ENCODE data around the gene MYL5.
"Not testable (repeated sequence)": the region's sequence is repeated elsewhere in the genome, so short reads cannot be mapped to it uniquely, and the experiment has no call there.

Gene MYL5

GRCh38 chr4:718460-718859, 44.1 kb downstream of the MYL5 start:
- DNase-seq, result peak in 1 of 10 donors; percentile 33
- intact Hi-C loops (cut with DNase I), result no loop called here

GRCh38 chr4:720111-720860, 45.9 kb downstream of the MYL5 start:
- intact Hi-C loops (cut with DNase I), result no loop called here
- no peak for DNase-seq

GRCh38 chr4:721261-722168, 47.2 kb downstream of the MYL5 start:
- DNase-seq, result peak in 6 of 10 donors; percentile 45 to 92 (median 60)
- intact Hi-C loops (cut with DNase I), result no loop called here

GRCh38 chr4:722169-722725, 47.9 kb downstream of the MYL5 start:
- DNase-seq, result peak in 5 of 10 donors; percentile 36 to 89 (median 53)
- intact Hi-C loops (cut with DNase I), result no loop called here

- no peak for DNase-seq
- intact Hi-C loops (cut with DNase I), result no loop called here
These were observed 48.6 kb downstream of the MYL5 start for GRCh38 chr4:722851-723360.

GRCh38 chr4:723751-724530, 49.6 kb downstream of the MYL5 start:
- DNase-seq, result peak in 1 of 10 donors; percentile 43
- intact Hi-C loops (cut with DNase I), result no loop called here

- DNase-seq, result peak in 2 of 10 donors; percentile 26 to 76
- intact Hi-C loops (cut with DNase I), result no loop called here
These were observed 51.3 kb downstream of the MYL5 start for GRCh38 chr4:725391-726234.

- peak in 2 of 10 donors; percentile 25 to 79 for DNase-seq
- intact Hi-C loops (cut with DNase I), result no loop called here
These were observed 52.0 kb downstream of the MYL5 start for GRCh38 chr4:726235-726787.

GRCh38 chr4:726838-727237, 52.5 kb downstream of the MYL5 start:
- peak in 3 of 10 donors; percentile 14 to 82 (median 20) for DNase-seq
- intact Hi-C loops (cut with DNase I), result no loop called here

GRCh38 chr4:727576-727975, 53.2 kb downstream of the MYL5 start:
- intact Hi-C loops (cut with DNase I), result no loop called here
- DNase-seq, result no peak

GRCh38 chr4:729336-730315, 55.3 kb downstream of the MYL5 start:
- intact Hi-C loops (cut with DNase I), result no loop called here
- DNase-seq, result no peak

GRCh38 chr4:730511-730910, 56.2 kb downstream of the MYL5 start:
- intact Hi-C loops (cut with DNase I), result no loop called here
- DNase-seq, result no peak

GRCh38 chr4:730946-731904, 56.9 kb downstream of the MYL5 start:
- DNase-seq; intact Hi-C loops (cut with DNase I): not testable (repeated sequence)

Measured in posterior cingulate gyrus (tissue), 11 donors.